Caco-2 (cell line): ENCODE data around the gene DLG2. TPM values are rescaled to one million over a fixed set of nuclear protein-coding genes. Genes with fewer than 3 reads are reported as not detected.

Source experiments
- BruUV-seq: library from RNA; stranded (reverse); fragments of 400-500 nt; replicated peaks from 2 replicates; lab custom pipeline; 2021; lab: Mats Ljungman, UMichigan
- CTCF ChIA-PET: fragments of 300-600 bp; sonication (Branson Sonifier 250); formaldehyde crosslinking; loops from one replicate; lab custom pipeline; 2022; ENCODE audit warnings: antibody characterized with exemption; lab: Charles Lee
- POLR2A ChIA-PET: fragments of 300-600 bp; sonication (Branson Sonifier 250); formaldehyde crosslinking; loops from one replicate; lab custom pipeline; 2022; ENCODE audit warnings: antibody characterized with exemption; lab: Charles Lee
- DNase-seq, 2 experiments: peaks; one replicate each; pipeline versions ENCODE4 v3.0.0 to v3.0.0-alpha.2; 2020 to 2022
- H3K27me3 ChIP-seq: replicated peaks from 2 replicates; pipeline ENCODE4 v1.6.0; 2011; ENCODE audit warnings: low read length; ENCODE audit not compliant: control insufficient read depth, insufficient read depth
- H3K36me3 ChIP-seq: 2 replicates; pipeline ENCODE4 v1.5.1; 2011; ENCODE audit warnings: low read length; ENCODE audit not compliant: control insufficient read depth, insufficient read depth
- H3K4me1 ChIP-seq: fragments of 250-450 bp; sonication (Bioruptor Pico); 2 replicates; pipeline ENCODE4 v1.5.1; 2020; ENCODE audit warnings: mild to moderate bottlenecking
- H3K4me3 ChIP-seq: 2 replicates; pipeline ENCODE4 v1.5.1; 2011; ENCODE audit warnings: low read depth, mild to moderate bottlenecking, control low read depth, low read length
- H3K9me3 ChIP-seq: fragments of 250-450 bp; sonication (Bioruptor Pico); 2 replicates; pipeline ENCODE4 v1.5.1; 2020; ENCODE audit warnings: mild to moderate bottlenecking, moderate library complexity
- H3K27ac Mint-ChIP-seq: one replicate; pipeline ENCODE4 v1.8.0; 2022; ENCODE audit warnings: mixed read lengths; ENCODE audit not compliant: unreplicated experiment
- H3K27me3 Mint-ChIP-seq: one replicate; pipeline ENCODE4 v1.8.0; 2022; ENCODE audit warnings: mixed read lengths; ENCODE audit not compliant: insufficient read depth, unreplicated experiment
- H3K36me3 Mint-ChIP-seq: one replicate; pipeline ENCODE4 v1.8.0; 2022; ENCODE audit warnings: mild to moderate bottlenecking, mixed read lengths; ENCODE audit not compliant: insufficient read depth, unreplicated experiment
- H3K4me1 Mint-ChIP-seq: one replicate; pipeline ENCODE4 v1.8.0; 2022; ENCODE audit warnings: low read depth, mixed read lengths; ENCODE audit not compliant: unreplicated experiment
- H3K4me3 Mint-ChIP-seq: one replicate; pipeline ENCODE4 v1.8.0; 2022; ENCODE audit warnings: mild to moderate bottlenecking, moderate library complexity, mixed read lengths; ENCODE audit not compliant: unreplicated experiment
- H3K9me3 Mint-ChIP-seq: one replicate; pipeline ENCODE4 v1.8.0; 2022; ENCODE audit warnings: mixed read lengths; ENCODE audit not compliant: unreplicated experiment
- intact Hi-C: fragments of 100-400 bp; cut with micrococcal nuclease; formaldehyde crosslinking; loops from one replicate; pipeline ENCODE4 v1.10.0; 2022; ENCODE audit not compliant: unreplicated experiment
- total RNA-seq: library from RNA; stranded (reverse); gene quantifications from 2 replicates; pipeline ENCODE4 v1.2.3, GENCODE V29; 2022
- TF ChIP-seq, protein P1 (sequence below), 2 experiments: fragments of 200-600 bp in 1 of 2; IDR thresholded peaks; 1 replicate in 1 of 2; 2 replicates in 1 of 2; pipeline versions ENCODE4 v1.5.1 to v1.8.0; 2011 to 2022; ENCODE audit warnings: antibody characterized with exemption in 1 of 2, control low read depth in 1 of 2, inconsistent platforms in 1 of 2, low read depth in 1 of 2, low read length in 1 of 2, mild to moderate bottlenecking in 1 of 2, moderate library complexity in 1 of 2; ENCODE audit not compliant: insufficient read depth in 1 of 2, severe bottlenecking in 1 of 2, unreplicated experiment in 1 of 2

The DLG2 gene
- total RNA-seq, 1 experiment from 2014 or later, result 21.6 TPM

DNA sequence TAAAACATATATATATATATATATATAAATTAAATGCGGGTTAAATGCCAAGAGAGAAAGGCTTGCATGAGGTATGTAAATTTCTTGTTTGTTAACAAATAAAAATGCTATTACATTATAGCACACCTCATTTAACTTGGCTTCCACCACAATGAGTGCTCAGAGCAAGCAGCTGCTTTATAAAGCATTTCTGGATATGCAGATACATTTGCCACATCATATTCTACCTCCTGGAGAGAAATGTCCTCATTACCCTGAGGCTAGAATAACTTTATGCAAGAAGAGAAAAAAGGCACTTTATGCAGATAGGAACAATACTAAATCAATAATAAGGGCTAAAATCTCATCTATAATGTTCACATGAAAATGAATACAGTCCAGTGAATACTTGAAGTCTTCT, 2159.3 kb downstream of the DLG2 start:
- no peaks in the 10 kb centered on the region for H3K36me3 ChIP-seq
- no peak for DNase-seq
- TF ChIP-seq, protein P1, sequence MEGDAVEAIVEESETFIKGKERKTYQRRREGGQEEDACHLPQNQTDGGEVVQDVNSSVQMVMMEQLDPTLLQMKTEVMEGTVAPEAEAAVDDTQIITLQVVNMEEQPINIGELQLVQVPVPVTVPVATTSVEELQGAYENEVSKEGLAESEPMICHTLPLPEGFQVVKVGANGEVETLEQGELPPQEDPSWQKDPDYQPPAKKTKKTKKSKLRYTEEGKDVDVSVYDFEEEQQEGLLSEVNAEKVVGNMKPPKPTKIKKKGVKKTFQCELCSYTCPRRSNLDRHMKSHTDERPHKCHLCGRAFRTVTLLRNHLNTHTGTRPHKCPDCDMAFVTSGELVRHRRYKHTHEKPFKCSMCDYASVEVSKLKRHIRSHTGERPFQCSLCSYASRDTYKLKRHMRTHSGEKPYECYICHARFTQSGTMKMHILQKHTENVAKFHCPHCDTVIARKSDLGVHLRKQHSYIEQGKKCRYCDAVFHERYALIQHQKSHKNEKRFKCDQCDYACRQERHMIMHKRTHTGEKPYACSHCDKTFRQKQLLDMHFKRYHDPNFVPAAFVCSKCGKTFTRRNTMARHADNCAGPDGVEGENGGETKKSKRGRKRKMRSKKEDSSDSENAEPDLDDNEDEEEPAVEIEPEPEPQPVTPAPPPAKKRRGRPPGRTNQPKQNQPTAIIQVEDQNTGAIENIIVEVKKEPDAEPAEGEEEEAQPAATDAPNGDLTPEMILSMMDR (IDR thresholded peaks at IDR 0.05; ENCODE audit: insufficient read depth in 1 of 2, low read depth in 1 of 2, low read length in 1 of 2, severe bottlenecking in 1 of 2, unreplicated experiment in 1 of 2), result no peak
- no peaks in the 10 kb centered on the region for H3K9me3 Mint-ChIP-seq
- ChIA-PET CTCF (no interaction called here), POLR2A (no interaction called here)
- no TSS peak for BruUV-seq
- H3K9me3 ChIP-seq, result no peaks in the 10 kb centered on the region; the same call in 1 of the 2 replicates
- no peaks in the 10 kb centered on the region for H3K27me3 ChIP-seq
- no peak overlapping the region for H3K27ac Mint-ChIP-seq
- no peaks in the 10 kb centered on the region for H3K4me1 Mint-ChIP-seq
- no peak overlapping the region for H3K4me3 ChIP-seq
- intact Hi-C loops, result no loop called here
- no peaks in the 10 kb centered on the region for H3K27me3 Mint-ChIP-seq
- no peaks in the 10 kb centered on the region for H3K36me3 Mint-ChIP-seq
- no peaks in the 10 kb centered on the region for H3K4me1 ChIP-seq
- no peak overlapping the region for H3K4me3 Mint-ChIP-seq

DNA sequence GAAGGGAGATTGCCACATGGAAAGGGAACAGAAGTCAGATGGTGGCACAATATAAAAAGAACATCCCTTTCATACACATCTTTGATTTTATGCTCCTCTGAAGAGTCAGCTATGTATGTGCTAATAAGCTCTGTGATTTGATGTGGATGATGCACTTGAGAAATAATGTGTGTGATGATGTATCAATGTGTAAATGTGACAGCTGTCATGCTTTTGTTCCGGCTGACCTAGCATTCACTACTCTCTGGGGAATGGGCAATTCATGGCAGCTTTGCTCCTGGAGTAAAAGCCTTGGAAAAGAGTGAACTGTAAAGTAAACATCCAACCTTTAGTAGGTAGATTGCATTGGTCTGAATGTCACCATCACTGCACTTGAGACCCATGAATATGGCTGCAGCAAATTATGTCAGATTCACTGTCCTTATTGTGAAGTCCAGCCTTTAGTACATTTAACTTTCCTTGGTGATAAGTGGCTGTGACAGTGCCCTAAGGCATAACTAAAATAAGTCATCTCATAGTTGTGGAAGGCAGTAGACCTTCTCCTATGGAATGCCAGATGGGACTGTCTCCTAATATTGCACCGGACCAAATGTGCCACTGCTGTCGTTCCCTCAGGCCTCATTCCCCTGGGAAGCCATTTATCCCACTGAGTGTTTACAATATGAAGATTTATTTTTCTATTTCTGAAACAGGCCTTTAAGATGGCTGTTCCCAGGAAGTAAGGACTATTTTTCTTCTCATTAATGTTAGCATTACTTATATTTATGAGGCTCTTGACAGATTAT, 2162.8 kb downstream of the DLG2 start:
- Mint-ChIP-seq H3K27me3 (no peaks in the 10 kb centered on the region), H3K4me3 (no peak overlapping the region), H3K36me3 (no peaks in the 10 kb centered on the region), H3K9me3 (no peaks in the 10 kb centered on the region), H3K4me1 (no peaks in the 10 kb centered on the region), H3K27ac (no peak overlapping the region)
- no peak for DNase-seq
- Histone ChIP-seq H3K4me1 (no peaks in the 10 kb centered on the region), H3K9me3 (no peaks in the 10 kb centered on the region), H3K4me3 (no peak overlapping the region), H3K27me3 (no peaks in the 10 kb centered on the region), H3K36me3 (no peaks in the 10 kb centered on the region)
- TF ChIP-seq, protein P1 (IDR thresholded peaks at IDR 0.05; ENCODE audit: insufficient read depth in 1 of 2, low read depth in 1 of 2, low read length in 1 of 2, severe bottlenecking in 1 of 2, unreplicated experiment in 1 of 2), result no peak
- ChIA-PET CTCF (no interaction called here), POLR2A (no interaction called here)
- no TSS peak for BruUV-seq
- intact Hi-C loops, result no loop called here

DNA sequence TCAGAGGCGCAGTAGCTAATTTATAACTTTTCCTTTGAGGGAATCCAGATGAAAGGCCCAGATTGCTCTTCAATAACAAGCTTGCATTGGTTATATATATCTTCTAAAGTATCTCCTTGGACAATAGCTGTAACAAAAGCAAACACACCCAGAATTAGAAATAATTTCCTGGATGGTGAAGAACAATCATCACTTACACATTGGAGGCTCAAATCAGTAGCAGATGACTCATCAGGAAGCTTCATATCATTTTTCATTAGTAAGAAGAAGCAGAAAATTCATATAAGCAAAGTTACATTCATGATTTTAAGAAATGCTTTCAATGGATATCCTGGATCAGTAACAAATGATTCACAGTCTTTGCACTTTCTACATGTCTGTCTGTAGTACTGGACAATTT, 2167.3 kb downstream of the DLG2 start:
- H3K27me3 ChIP-seq, result no peaks in the 10 kb centered on the region
- no peaks in the 10 kb centered on the region for H3K36me3 Mint-ChIP-seq
- H3K4me1 Mint-ChIP-seq, result no peaks in the 10 kb centered on the region
- no peaks in the 10 kb centered on the region for H3K9me3 ChIP-seq
- intact Hi-C loops, result no loop called here
- no peak overlapping the region for H3K4me3 ChIP-seq
- no peak overlapping the region for H3K27ac Mint-ChIP-seq
- peaks cover 3% of the 10 kb centered on the region for H3K27me3 Mint-ChIP-seq
- no peaks in the 10 kb centered on the region for H3K36me3 ChIP-seq
- ChIA-PET CTCF (no interaction called here), POLR2A (no interaction called here)
- H3K4me1 ChIP-seq, result no peaks in the 10 kb centered on the region
- no peak overlapping the region for H3K4me3 Mint-ChIP-seq
- DNase-seq, result no peak
- TF ChIP-seq, protein P1 (IDR thresholded peaks at IDR 0.05; ENCODE audit: insufficient read depth in 1 of 2, low read depth in 1 of 2, low read length in 1 of 2, severe bottlenecking in 1 of 2, unreplicated experiment in 1 of 2), result no peak
- BruUV-seq, result no TSS peak
- H3K9me3 Mint-ChIP-seq, result no peaks in the 10 kb centered on the region
